Mucosa of gallbladder (tissue), 1 donor: ENCODE measurements around the gene TMEM14A. TPM values are rescaled to one million over a fixed set of nuclear protein-coding genes. Genes with fewer than 3 reads are reported as not detected.
A peak's percentile ranks its signal among the peaks of the same experiment; 100 is the strongest.
"Not testable (repeated sequence)": the region's sequence is repeated elsewhere in the genome, so short reads cannot be mapped to it uniquely, and the experiment has no call there.

Experiments
- DNase-seq: peaks from one replicate; pipeline ENCODE4 v3.0.0-alpha.2; 2020; ENCODE audit warnings: low spot score
- total RNA-seq: library from RNA; stranded (reverse); gene quantifications from one replicate; pipeline ENCODE4 v1.2.1, GENCODE V29; 2021
- donor health status: DM: no; HTN: no; CAD: no.

Gene TMEM14A
- total RNA-seq, 1 donor from 2014 or later = 35.2 TPM

GRCh38 chr6:52657870-52658269, 13.0 kb upstream of the TMEM14A start:
- DNase-seq = no peak

GRCh38 chr6:52661551-52661950, 9.4 kb upstream of the TMEM14A start:
- no peak for DNase-seq

GRCh38 chr6:52662031-52662430, 8.9 kb upstream of the TMEM14A start:
- DNase-seq = no peak

GRCh38 chr6:52663120-52663935, 7.6 kb upstream of the TMEM14A start:
- peak; percentile 44 for DNase-seq

GRCh38 chr6:52663936-52664185, 7.1 kb upstream of the TMEM14A start:
- no peak for DNase-seq

GRCh38 chr6:52664186-52664990, 6.5 kb upstream of the TMEM14A start:
- DNase-seq = peak; percentile 90

GRCh38 chr6:52664991-52665686, 5.8 kb upstream of the TMEM14A start:
- no peak for DNase-seq

- DNase-seq = no peak
Observed at GRCh38 chr6:52666071-52666470, 4.8 kb upstream of the TMEM14A start.

GRCh38 chr6:52666523-52666922, 4.4 kb upstream of the TMEM14A start:
- no peak for DNase-seq

- no peak for DNase-seq
Observed at GRCh38 chr6:52667572-52667971, 3.3 kb upstream of the TMEM14A start.

- DNase-seq = no peak
Observed at GRCh38 chr6:52671676-52672075, 763 bp downstream of the TMEM14A start.

- no peak for DNase-seq
Observed at GRCh38 chr6:52672412-52673025, 1.6 kb downstream of the TMEM14A start.

GRCh38 chr6:52674666-52675065, 3.8 kb downstream of the TMEM14A start:
- DNase-seq = no peak

- no peak for DNase-seq
Observed at GRCh38 chr6:52675372-52675771, 4.5 kb downstream of the TMEM14A start.

- DNase-seq = not testable (repeated sequence)
Observed at GRCh38 chr6:52676631-52677030, 5.7 kb downstream of the TMEM14A start.

- DNase-seq = no peak
Observed at GRCh38 chr6:52681416-52681815, 10.5 kb downstream of the TMEM14A start.

GRCh38 chr6:52686878-52687699, 16.2 kb downstream of the TMEM14A start:
- DNase-seq = no peak

- no peak for DNase-seq
Observed at GRCh38 chr6:52689857-52690256, 18.9 kb downstream of the TMEM14A start.

- DNase-seq = no peak
Observed at GRCh38 chr6:52691718-52692117, 20.8 kb downstream of the TMEM14A start.

- DNase-seq = no peak
Observed at GRCh38 chr6:52693773-52694172, 22.9 kb downstream of the TMEM14A start.

GRCh38 chr6:52694404-52694803, 23.5 kb downstream of the TMEM14A start:
- DNase-seq = no peak
